ENCODE data around the gene TUG1.

TUG1 gene

GRCh38 chr22:31019191-31019930 lies 50.3 kb downstream of the TUG1 start:
- no peak for DNase-seq

GRCh38 chr22:31020334-31020733 lies 51.3 kb downstream of the TUG1 start:
- no peak for DNase-seq

- DNase-seq, result no peak
These were observed 53.5 kb downstream of the TUG1 start for GRCh38 chr22:31022516-31022915.
